KMS-11 (cell line): Measurements from ENCODE around the gene KLHL29.

ENCODE experiments used
- H2AFZ ChIP-seq: fragments of 200-600 bp; sonication (generic); 2 replicates; pipeline ENCODE4 v1.6.1; 2016; ENCODE audit warnings: antibody characterized with exemption, mixed run types, low read depth
- H3K27ac ChIP-seq: fragments of 200-600 bp; sonication (generic); 2 replicates; pipeline ENCODE4 v1.6.1; 2016; ENCODE audit warnings: mild to moderate bottlenecking, mixed run types
- H3K27me3 ChIP-seq: fragments of 200-600 bp; sonication (generic); 2 replicates; pipeline ENCODE4 v1.6.1; 2017; ENCODE audit warnings: mild to moderate bottlenecking, low read depth, mixed run types, moderate library complexity; ENCODE audit not compliant: insufficient read depth
- H3K36me3 ChIP-seq: fragments of 200-600 bp; sonication (generic); 2 replicates; pipeline ENCODE4 v1.6.1; 2017; ENCODE audit warnings: mild to moderate bottlenecking, mixed run types; ENCODE audit not compliant: insufficient read depth
- H3K4me1 ChIP-seq: fragments of 200-600 bp; sonication (generic); 2 replicates; pipeline ENCODE4 v1.6.1; 2016; ENCODE audit warnings: mild to moderate bottlenecking, low read depth, mixed run types; ENCODE audit not compliant: poor library complexity, severe bottlenecking
- H3K4me2 ChIP-seq: fragments of 200-600 bp; sonication (generic); 2 replicates; pipeline ENCODE4 v1.7.0; 2016; ENCODE audit warnings: mild to moderate bottlenecking, mixed run types
- H3K4me3 ChIP-seq: fragments of 200-600 bp; sonication (generic); IDR thresholded peaks from 2 replicates; pipeline ENCODE4 v1.6.1; 2017; ENCODE audit warnings: low read depth, low read length, mixed read lengths; ENCODE audit not compliant: insufficient read depth
- H3K79me2 ChIP-seq: fragments of 200-600 bp; sonication (generic); 2 replicates; pipeline ENCODE4 v1.6.1; 2016; ENCODE audit warnings: low read depth, mixed run types; ENCODE audit not compliant: insufficient read depth
- H3K9ac ChIP-seq: fragments of 200-600 bp; sonication (generic); 2 replicates; pipeline ENCODE4 v1.6.1; 2016; ENCODE audit warnings: mild to moderate bottlenecking, mixed run types
- H4K20me1 ChIP-seq: fragments of 200-600 bp; sonication (generic); 2 replicates; pipeline ENCODE4 v1.6.1; 2016; ENCODE audit warnings: mild to moderate bottlenecking, mixed run types; ENCODE audit not compliant: insufficient read depth
- TF ChIP-seq, protein P1 (sequence below): fragments of 200-600 bp; sonication (generic); conservative IDR thresholded peaks from 2 replicates; pipeline ENCODE4 v1.6.1; 2017; ENCODE audit warnings: low read depth, mild to moderate bottlenecking, antibody characterized with exemption, low read length, moderate library complexity, mixed read lengths

KLHL29 gene

GRCh38 chr2:23464905-23465537 lies 80.0 kb downstream of the KLHL29 start:
- Histone ChIP-seq H3K4me2 (no peak overlapping the region), H3K27me3 (no peaks in the 10 kb centered on the region), H3K4me1 (no peaks in the 10 kb centered on the region), H3K79me2 (no peaks in the 10 kb centered on the region), H4K20me1 (no peaks in the 10 kb centered on the region), H3K4me3 (no peak overlapping the region), H3K27ac (no peak overlapping the region), H3K36me3 (no peaks in the 10 kb centered on the region), H3K9ac (no peak overlapping the region), H2AFZ (no peak overlapping the region)
- TF ChIP-seq, protein P1, sequence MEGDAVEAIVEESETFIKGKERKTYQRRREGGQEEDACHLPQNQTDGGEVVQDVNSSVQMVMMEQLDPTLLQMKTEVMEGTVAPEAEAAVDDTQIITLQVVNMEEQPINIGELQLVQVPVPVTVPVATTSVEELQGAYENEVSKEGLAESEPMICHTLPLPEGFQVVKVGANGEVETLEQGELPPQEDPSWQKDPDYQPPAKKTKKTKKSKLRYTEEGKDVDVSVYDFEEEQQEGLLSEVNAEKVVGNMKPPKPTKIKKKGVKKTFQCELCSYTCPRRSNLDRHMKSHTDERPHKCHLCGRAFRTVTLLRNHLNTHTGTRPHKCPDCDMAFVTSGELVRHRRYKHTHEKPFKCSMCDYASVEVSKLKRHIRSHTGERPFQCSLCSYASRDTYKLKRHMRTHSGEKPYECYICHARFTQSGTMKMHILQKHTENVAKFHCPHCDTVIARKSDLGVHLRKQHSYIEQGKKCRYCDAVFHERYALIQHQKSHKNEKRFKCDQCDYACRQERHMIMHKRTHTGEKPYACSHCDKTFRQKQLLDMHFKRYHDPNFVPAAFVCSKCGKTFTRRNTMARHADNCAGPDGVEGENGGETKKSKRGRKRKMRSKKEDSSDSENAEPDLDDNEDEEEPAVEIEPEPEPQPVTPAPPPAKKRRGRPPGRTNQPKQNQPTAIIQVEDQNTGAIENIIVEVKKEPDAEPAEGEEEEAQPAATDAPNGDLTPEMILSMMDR: no peak

- Histone ChIP-seq H2AFZ (no peak overlapping the region), H3K79me2 (no peaks in the 10 kb centered on the region), H3K27me3 (no peaks in the 10 kb centered on the region), H3K4me3 (no peak overlapping the region), H3K27ac (no peak overlapping the region), H3K4me2 (no peak overlapping the region), H3K36me3 (no peaks in the 10 kb centered on the region), H3K9ac (no peak overlapping the region), H3K4me1 (no peaks in the 10 kb centered on the region), H4K20me1 (no peaks in the 10 kb centered on the region)
- TF ChIP-seq, protein P1: no peak
Observed at GRCh38 chr2:23465936-23466335, 81.0 kb downstream of the KLHL29 start.

DNA sequence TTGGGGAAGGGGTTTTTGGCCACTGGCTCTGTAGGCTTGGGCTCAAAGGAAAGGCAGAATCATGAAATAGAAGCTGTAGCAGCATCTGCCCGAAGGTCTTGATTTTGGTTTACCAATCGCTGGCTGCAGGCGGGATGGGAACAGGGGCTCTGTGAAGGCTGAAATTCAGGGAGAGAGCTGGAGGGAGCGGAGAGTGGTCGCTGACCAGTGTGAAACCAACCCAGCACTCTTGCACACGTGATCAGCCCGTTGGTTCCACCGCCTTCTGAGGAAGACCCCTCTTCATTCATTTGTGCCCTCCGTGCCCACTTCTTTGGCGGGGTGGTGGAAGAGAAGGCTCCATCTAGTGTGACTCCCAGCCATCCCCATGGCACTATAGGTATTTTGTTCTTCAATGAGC lies 82.6 kb downstream of the KLHL29 start:
- TF ChIP-seq, protein P1: no peak
- Histone ChIP-seq H3K36me3 (no peaks in the 10 kb centered on the region), H3K9ac (no peak overlapping the region), H3K27me3 (no peaks in the 10 kb centered on the region), H2AFZ (no peak overlapping the region), H3K27ac (no peak overlapping the region), H3K79me2 (no peaks in the 10 kb centered on the region), H3K4me1 (no peaks in the 10 kb centered on the region), H4K20me1 (no peaks in the 10 kb centered on the region), H3K4me3 (no peak overlapping the region), H3K4me2 (no peak overlapping the region)

DNA sequence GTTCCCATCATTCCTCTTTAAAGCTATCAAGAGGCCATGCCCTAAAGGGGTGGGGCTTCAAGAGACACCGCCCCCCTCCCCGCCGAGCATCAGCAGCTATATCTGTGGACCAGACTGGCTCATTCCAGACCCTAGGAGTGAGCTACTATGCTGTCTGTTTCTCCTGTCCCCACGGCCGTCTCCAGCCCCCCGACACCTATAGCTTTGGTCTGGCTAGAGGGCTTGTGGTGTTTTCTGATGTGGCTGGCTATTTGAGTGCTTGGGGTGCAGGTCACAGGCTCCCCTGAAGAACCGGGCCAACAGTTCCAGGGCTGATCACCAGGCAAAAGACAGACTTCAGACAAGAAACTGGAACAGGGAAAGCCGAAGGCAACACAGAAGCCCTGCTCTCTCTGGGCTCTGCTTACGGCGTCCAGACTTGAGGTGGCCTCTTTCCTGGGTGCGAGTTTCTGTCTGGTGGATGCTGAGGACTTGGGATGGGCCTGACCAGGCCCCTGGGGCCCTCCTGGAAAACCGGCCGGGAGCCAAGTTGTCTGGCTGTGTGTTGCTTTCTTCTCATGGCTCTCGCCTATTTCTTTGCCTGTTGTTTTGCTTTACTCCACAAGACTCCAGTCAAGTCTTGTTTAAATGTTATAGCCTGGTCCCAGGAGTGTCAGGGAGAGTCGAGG lies 83.6 kb downstream of the KLHL29 start:
- Histone ChIP-seq H3K36me3 (no peaks in the 10 kb centered on the region), H3K27me3 (no peaks in the 10 kb centered on the region), H3K9ac (no peak overlapping the region), H3K4me2 (no peak overlapping the region), H3K4me3 (no peak overlapping the region), H3K79me2 (no peaks in the 10 kb centered on the region), H3K27ac (no peak overlapping the region), H2AFZ (no peak overlapping the region), H3K4me1 (no peaks in the 10 kb centered on the region), H4K20me1 (no peaks in the 10 kb centered on the region)
- TF ChIP-seq, protein P1: no peak
